H1 (cell line): ENCODE measurements around the gene ATP5ME. TPM values are rescaled to one million over a fixed set of nuclear protein-coding genes. Genes with fewer than 3 reads are reported as not detected.

Experiments used
- BACH1 ChIP-seq: IDR thresholded peaks from 2 replicates; pipeline ENCODE4 v1.6.1; 2012; ENCODE audit warnings: low read length, improper control_type of control experiment
- polyA plus RNA-seq, 7 experiments: library from polyadenylated mRNA; depleted of rRNA in 3 of 7; stranded (reverse) in 5 of 7; unstranded in 2 of 7; fragments of >200 nt in 5 of 7; fragments of 200-250 nt in 2 of 7; gene quantifications; 1 replicate in 5 of 7; 2 replicates in 1 of 7; 4 replicates in 1 of 7; pipeline versions ENCODE4 v1.2.1 to v1.2.3, GENCODE V29; 2011 to 2013; ENCODE audit warnings: missing spikeins in 2 of 7, mixed read lengths in 2 of 7
- total RNA-seq: library from RNA; stranded (reverse); fragmentation: NEBNext Ultra II Directional; extraction: Animal tissue kit (Norgen Biotek cat#: 25700); gene quantifications from 2 replicates; pipeline ENCODE4 v1.2.1, GENCODE V29; 2021
- TF ChIP-seq, protein P1 (sequence below): IDR thresholded peaks from 2 replicates; pipeline ENCODE4 v1.6.1; 2011; ENCODE audit warnings: low read length, improper control_type of control experiment

ATP5ME gene
- total and polyA plus RNA-seq, 2 of the 8 experiments (the other 6 are each of a cell fraction or from before 2014, with no cell fraction given) = 375 to 450 TPM

DNA sequence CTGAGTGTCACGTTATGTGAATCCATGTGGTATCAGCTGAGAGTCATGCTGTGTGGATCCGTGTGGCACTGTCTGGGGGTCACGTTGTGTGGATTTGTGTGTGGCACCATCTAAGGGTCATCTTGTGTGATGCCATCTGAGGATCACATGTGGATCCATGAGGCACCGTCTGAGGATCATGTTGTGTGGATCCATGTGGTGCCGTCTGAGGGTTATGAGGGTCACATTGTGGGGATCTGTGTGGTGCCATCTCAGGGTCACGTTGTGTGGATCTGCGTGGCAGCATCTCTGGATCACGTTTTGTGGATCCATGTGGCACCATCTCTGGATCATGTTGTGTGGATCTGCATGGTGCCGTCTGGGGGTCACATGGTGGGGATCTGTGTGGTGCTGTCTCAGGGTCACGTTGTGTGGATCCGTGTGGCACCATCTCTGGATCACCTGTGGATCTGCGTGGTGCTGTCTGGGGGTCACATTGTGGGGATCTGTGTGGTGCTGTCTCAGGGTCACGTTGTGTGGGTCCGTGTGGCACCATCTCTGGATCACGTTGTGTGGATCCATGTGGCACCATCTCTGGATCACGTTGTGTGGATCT, 41.8 kb downstream of the ATP5ME start (continued):
- TF ChIP-seq, protein P1, sequence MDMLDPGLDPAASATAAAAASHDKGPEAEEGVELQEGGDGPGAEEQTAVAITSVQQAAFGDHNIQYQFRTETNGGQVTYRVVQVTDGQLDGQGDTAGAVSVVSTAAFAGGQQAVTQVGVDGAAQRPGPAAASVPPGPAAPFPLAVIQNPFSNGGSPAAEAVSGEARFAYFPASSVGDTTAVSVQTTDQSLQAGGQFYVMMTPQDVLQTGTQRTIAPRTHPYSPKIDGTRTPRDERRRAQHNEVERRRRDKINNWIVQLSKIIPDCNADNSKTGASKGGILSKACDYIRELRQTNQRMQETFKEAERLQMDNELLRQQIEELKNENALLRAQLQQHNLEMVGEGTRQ = no peak
- no peak for TF ChIP-seq BACH1
